GM23338 (cell line): Measurements from ENCODE around the gene RAI14. TPM values are rescaled to one million over a fixed set of nuclear protein-coding genes. Genes with fewer than 3 reads are reported as not detected.
"Not testable (repeated sequence)": the region's sequence is repeated elsewhere in the genome, so short reads cannot be mapped to it uniquely, and the experiment has no call there.

Experiments used
- ATAC-seq: fragments of 200-7000 bp; cut with Tn5 transposase; 3 replicates; pipeline ENCODE4 v1.9.1; 2020
- DNase-seq: peaks from one replicate; pipeline ENCODE4 v3.0.0-alpha.2; 2015; ENCODE audit warnings: low spot score
- H2AFZ ChIP-seq: fragments of 200-600 bp; sonication (generic); 2 replicates; pipeline ENCODE4 v1.8.0; 2016; ENCODE audit warnings: antibody characterized with exemption, mild to moderate bottlenecking, moderate library complexity
- H3F3A ChIP-seq: fragments of 200-600 bp; sonication (generic); replicated peaks from 2 replicates; pipeline ENCODE4 v1.8.0; 2017; ENCODE audit warnings: antibody characterized with exemption, mixed run types, low read depth
- H3K27ac ChIP-seq: fragments of 200-600 bp; sonication (generic); 2 replicates; pipeline ENCODE4 v1.6.1; 2016; ENCODE audit warnings: low read depth
- H3K27me3 ChIP-seq: fragments of 200-600 bp; sonication (generic); 2 replicates; pipeline ENCODE4 v1.8.0; 2016; ENCODE audit warnings: mild to moderate bottlenecking, mixed run types, moderate library complexity; ENCODE audit not compliant: insufficient read depth
- H3K36me3 ChIP-seq: fragments of 200-600 bp; sonication (generic); 2 replicates; pipeline ENCODE4 v1.8.0; 2016; ENCODE audit warnings: mild to moderate bottlenecking; ENCODE audit not compliant: insufficient read depth
- H3K4me1 ChIP-seq: fragments of 200-600 bp; sonication (generic); 2 replicates; pipeline ENCODE4 v1.8.0; 2016; ENCODE audit warnings: mild to moderate bottlenecking, moderate library complexity; ENCODE audit not compliant: insufficient read depth
- H3K4me2 ChIP-seq: fragments of 200-600 bp; sonication (generic); 2 replicates; pipeline ENCODE4 v1.7.1; 2017; ENCODE audit warnings: mixed run types
- H3K4me3 ChIP-seq: fragments of 200-600 bp; sonication (generic); 2 replicates; pipeline ENCODE4 v1.6.1; 2016; ENCODE audit warnings: mixed run types
- H3K79me2 ChIP-seq: fragments of 200-600 bp; sonication (generic); replicated peaks from 2 replicates; pipeline ENCODE4 v1.8.0; 2017; ENCODE audit warnings: mild to moderate bottlenecking; ENCODE audit not compliant: insufficient read depth
- H3K9me2 ChIP-seq: fragments of 200-600 bp; sonication (generic); 2 replicates; pipeline ENCODE4 v1.8.0; 2017; ENCODE audit not compliant: insufficient read depth
- H4K20me1 ChIP-seq: fragments of 200-600 bp; sonication (generic); replicated peaks from 2 replicates; pipeline ENCODE4 v1.8.0; 2017; ENCODE audit warnings: mild to moderate bottlenecking; ENCODE audit not compliant: insufficient read depth
- H3K27ac Mint-ChIP-seq: 2 replicates; pipeline ENCODE4 v1.8.0; 2020; ENCODE audit warnings: inconsistent platforms, mild to moderate bottlenecking, moderate library complexity, mixed read lengths
- H3K27me3 Mint-ChIP-seq: 3 replicates; pipeline ENCODE4 v1.8.0; 2022; ENCODE audit warnings: low read depth, mild to moderate bottlenecking, moderate library complexity, mixed read lengths, inconsistent platforms; ENCODE audit not compliant: insufficient read depth, poor library complexity
- H3K36me3 Mint-ChIP-seq: 3 replicates; pipeline ENCODE4 v1.8.0; 2021; ENCODE audit warnings: low read depth, mild to moderate bottlenecking, inconsistent platforms, moderate library complexity, mixed read lengths
- H3K4me1 Mint-ChIP-seq: 3 replicates; pipeline ENCODE4 v1.8.0; 2020; ENCODE audit warnings: mild to moderate bottlenecking, inconsistent platforms, mixed read lengths
- H3K4me3 Mint-ChIP-seq: 3 replicates; pipeline ENCODE4 v1.8.0; 2021; ENCODE audit warnings: moderate library complexity, mild to moderate bottlenecking, inconsistent platforms, mixed read lengths
- H3K9me3 Mint-ChIP-seq: 3 replicates; pipeline ENCODE4 v1.8.0; 2020; ENCODE audit warnings: moderate library complexity, mild to moderate bottlenecking, inconsistent platforms, mixed read lengths
- JUNB ChIP-seq: IDR thresholded peaks from one replicate; pipeline ENCODE4 v1.6.1; 2016; ENCODE audit warnings: antibody characterized with exemption; ENCODE audit not compliant: unreplicated experiment
- polyA plus RNA-seq: library from polyadenylated mRNA; unstranded; fragments of >200 nt; fragmentation: Nextera tagmentation; extraction: Ambion mirVana; gene quantifications from 2 replicates; pipeline ENCODE4 v1.2.1, GENCODE V29; 2016
- total RNA-seq: library from RNA; depleted of rRNA; stranded (reverse); fragments of >200 nt; shearing (Covaris generic); gene quantifications from 2 replicates; pipeline ENCODE4 v1.2.3, GENCODE V29; 2014
- TF ChIP-seq, protein P1 (sequence below): fragments of 250-450 bp; sonication (Bioruptor Pico); IDR thresholded peaks from 2 replicates; pipeline ENCODE4 v1.5.0; 2020; ENCODE audit warnings: mild to moderate bottlenecking, moderate library complexity

The RAI14 gene
- total and polyA plus RNA-seq, 2 experiments from 2014 or later, result 58.8 to 95.8 TPM

DNA sequence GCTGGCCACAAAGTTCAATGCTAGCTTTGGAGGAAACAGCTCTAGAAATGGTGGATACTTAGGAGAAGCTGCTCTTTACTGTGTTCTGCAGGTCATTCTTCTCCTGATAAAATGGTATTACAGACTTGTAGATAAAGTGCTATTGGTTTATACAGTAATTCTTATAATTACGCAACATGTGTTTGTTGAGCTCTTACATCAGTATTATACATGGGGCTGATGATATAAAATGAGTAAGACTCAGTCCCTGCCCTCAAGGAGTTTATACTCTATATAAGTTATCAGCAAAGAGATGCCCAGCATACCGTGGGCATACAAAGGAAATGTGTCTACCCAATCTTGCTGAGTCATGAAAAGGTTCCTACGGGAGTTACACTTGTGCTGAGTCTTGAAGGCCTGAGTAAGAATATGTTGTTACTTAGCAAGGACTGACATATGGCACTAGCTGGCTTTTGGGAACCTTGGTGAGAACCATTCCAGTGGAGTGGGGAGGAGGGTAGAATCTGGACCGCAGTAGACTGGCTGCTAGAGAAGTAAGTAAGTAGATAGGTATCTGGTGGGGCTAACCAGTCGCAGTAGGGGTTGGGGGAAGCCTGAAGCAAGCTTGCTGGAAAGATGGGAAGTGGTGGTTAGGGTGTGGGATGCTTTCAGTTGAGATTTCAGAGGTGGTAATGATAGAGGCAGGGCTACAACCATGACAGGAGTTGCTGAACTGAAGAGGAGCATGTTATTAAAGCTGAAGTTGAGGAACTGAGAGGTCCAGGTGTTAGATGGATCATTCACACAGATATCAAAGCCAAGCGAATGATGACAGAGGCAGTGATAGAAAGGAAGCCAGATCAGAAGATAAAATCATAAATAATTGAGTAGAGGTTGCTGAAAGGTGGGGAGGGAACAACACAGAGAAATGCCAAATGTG is 171.7 kb downstream of the RAI14 start:
- peaks cover 4% of the 10 kb centered on the region; the same call in 1 of the 2 replicates for H3K79me2 ChIP-seq
- no peaks in the 10 kb centered on the region; the same call in 1 of the 2 replicates for H4K20me1 ChIP-seq
- DNase-seq, result no peak
- no peaks in the 10 kb centered on the region for H3K9me3 Mint-ChIP-seq
- H3K4me3 Mint-ChIP-seq, result no peak overlapping the region
- no peak overlapping the region for H3K4me2 ChIP-seq
- H3K4me3 ChIP-seq, result no peak overlapping the region
- peaks cover 79% of the 10 kb centered on the region for H3K36me3 ChIP-seq
- H3K27me3 Mint-ChIP-seq, result no peaks in the 10 kb centered on the region
- H3K4me1 ChIP-seq, result no peaks in the 10 kb centered on the region
- H3K27ac Mint-ChIP-seq, result no peak overlapping the region
- peaks cover 91% of the 10 kb centered on the region for H3K36me3 Mint-ChIP-seq
- H3K9me2 ChIP-seq, result no peaks in the 10 kb centered on the region
- TF ChIP-seq, protein P1, sequence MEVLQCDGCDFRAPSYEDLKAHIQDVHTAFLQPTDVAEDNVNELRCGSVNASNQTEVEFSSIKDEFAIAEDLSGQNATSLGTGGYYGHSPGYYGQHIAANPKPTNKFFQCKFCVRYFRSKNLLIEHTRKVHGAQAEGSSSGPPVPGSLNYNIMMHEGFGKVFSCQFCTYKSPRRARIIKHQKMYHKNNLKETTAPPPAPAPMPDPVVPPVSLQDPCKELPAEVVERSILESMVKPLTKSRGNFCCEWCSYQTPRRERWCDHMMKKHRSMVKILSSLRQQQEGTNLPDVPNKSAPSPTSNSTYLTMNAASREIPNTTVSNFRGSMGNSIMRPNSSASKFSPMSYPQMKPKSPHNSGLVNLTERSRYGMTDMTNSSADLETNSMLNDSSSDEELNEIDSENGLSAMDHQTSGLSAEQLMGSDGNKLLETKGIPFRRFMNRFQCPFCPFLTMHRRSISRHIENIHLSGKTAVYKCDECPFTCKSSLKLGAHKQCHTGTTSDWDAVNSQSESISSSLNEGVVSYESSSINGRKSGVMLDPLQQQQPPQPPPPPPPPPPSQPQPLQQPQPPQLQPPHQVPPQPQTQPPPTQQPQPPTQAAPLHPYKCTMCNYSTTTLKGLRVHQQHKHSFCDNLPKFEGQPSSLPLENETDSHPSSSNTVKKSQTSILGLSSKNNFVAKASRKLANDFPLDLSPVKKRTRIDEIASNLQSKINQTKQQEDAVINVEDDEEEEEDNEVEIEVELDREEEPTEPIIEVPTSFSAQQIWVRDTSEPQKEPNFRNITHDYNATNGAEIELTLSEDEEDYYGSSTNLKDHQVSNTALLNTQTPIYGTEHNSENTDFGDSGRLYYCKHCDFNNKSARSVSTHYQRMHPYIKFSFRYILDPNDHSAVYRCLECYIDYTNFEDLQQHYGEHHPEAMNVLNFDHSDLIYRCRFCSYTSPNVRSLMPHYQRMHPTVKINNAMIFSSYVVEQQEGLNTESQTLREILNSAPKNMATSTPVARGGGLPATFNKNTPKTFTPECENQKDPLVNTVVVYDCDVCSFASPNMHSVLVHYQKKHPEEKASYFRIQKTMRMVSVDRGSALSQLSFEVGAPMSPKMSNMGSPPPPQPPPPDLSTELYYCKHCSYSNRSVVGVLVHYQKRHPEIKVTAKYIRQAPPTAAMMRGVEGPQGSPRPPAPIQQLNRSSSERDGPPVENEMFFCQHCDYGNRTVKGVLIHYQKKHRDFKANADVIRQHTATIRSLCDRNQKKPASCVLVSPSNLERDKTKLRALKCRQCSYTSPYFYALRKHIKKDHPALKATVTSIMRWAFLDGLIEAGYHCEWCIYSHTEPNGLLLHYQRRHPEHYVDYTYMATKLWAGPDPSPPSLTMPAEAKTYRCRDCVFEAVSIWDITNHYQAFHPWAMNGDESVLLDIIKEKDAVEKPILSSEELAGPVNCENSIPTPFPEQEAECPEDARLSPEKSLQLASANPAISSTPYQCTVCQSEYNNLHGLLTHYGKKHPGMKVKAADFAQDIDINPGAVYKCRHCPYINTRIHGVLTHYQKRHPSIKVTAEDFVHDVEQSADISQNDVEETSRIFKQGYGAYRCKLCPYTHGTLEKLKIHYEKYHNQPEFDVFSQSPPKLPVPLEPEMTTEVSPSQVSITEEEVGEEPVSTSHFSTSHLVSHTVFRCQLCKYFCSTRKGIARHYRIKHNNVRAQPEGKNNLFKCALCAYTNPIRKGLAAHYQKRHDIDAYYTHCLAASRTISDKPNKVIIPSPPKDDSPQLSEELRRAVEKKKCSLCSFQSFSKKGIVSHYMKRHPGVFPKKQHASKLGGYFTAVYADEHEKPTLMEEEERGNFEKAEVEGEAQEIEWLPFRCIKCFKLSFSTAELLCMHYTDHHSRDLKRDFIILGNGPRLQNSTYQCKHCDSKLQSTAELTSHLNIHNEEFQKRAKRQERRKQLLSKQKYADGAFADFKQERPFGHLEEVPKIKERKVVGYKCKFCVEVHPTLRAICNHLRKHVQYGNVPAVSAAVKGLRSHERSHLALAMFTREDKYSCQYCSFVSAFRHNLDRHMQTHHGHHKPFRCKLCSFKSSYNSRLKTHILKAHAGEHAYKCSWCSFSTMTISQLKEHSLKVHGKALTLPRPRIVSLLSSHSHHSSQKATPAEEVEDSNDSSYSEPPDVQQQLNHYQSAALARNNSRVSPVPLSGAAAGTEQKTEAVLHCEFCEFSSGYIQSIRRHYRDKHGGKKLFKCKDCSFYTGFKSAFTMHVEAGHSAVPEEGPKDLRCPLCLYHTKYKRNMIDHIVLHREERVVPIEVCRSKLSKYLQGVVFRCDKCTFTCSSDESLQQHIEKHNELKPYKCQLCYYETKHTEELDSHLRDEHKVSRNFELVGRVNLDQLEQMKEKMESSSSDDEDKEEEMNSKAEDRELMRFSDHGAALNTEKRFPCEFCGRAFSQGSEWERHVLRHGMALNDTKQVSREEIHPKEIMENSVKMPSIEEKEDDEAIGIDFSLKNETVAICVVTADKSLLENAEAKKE (CRISPR knock-in tag), result no peak
- no peak for TF ChIP-seq JUNB
- H3K27me3 ChIP-seq, result no peaks in the 10 kb centered on the region
- H2AFZ ChIP-seq, result no peak overlapping the region
- H3F3A ChIP-seq, result peaks cover 3% of the 10 kb centered on the region; the same call in 1 of the 2 replicates
- H3K4me1 Mint-ChIP-seq, result peaks cover 8% of the 10 kb centered on the region; the same call in 2 of the 3 replicates
- no peak for ATAC-seq
- peak overlapping the region; percentile 58; the same call in 1 of the 2 replicates for H3K27ac ChIP-seq

DNA sequence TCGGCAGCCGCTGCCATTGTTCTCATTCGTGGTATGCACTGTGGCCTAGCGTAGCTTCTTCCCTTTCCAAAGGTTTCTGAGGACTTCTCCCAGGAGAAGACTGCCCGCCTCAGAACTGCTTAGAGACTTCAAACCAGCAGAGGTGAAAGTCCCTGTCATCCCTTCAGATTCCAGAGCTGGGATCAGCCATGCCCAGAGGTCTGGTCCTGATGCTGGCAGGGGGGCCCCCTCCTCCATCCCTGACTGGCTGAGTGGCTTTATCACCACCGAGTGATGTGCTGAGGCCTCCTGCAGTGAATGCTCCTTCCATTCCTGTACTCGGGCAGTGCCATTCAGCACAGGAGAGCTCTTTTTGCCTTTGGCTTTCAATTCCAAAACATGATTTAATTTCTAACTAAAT is 174.7 kb downstream of the RAI14 start:
- DNase-seq, H3K27ac Mint-ChIP-seq, H3K27ac ChIP-seq, H3K27me3 ChIP-seq, H3K27me3 Mint-ChIP-seq, H3K4me3 ChIP-seq, H3K4me3 Mint-ChIP-seq, H3K4me1 ChIP-seq, H3K4me2 ChIP-seq, H2AFZ ChIP-seq, H4K20me1 ChIP-seq, H3K9me2 ChIP-seq, H3K9me3 Mint-ChIP-seq, H3K79me2 ChIP-seq: not testable (repeated sequence)
- Histone ChIP-seq H3K36me3 (peaks cover 62% of the 10 kb centered on the region), H3F3A (peaks cover 12% of the 10 kb centered on the region; the same call in 1 of the 2 replicates)
- Mint-ChIP-seq H3K36me3 (peaks cover 85% of the 10 kb centered on the region), H3K4me1 (peaks cover 14% of the 10 kb centered on the region)
- ATAC-seq, result peak; percentile 51
